Thyroid gland (tissue), 4 donors: Measurements from ENCODE around the gene OSBPL3. TPM values are rescaled to one million over a fixed set of nuclear protein-coding genes. Genes with fewer than 3 reads are reported as not detected.

Experiments
- DNase-seq, 2 donors: peaks; one replicate each; pipeline ENCODE4 v3.0.0-alpha.2; 2019
- H3K27ac ChIP-seq, 3 donors: fragments of 200-600 bp; sonication (generic); 1 replicate in 2 of 3; 2 replicates in 1 of 3; pipeline ENCODE4 v1.5.1; 2016 to 2019; ENCODE audit warnings: mild to moderate bottlenecking in 1 of 3, moderate library complexity in 1 of 3
- H3K27me3 ChIP-seq: fragments of 200-600 bp; sonication (generic); one replicate; pipeline ENCODE4 v1.5.1; 2019
- H3K36me3 ChIP-seq, 2 donors: fragments of 200-600 bp; sonication (generic); one replicate each; pipeline ENCODE4 v1.5.1; 2016 to 2019
- H3K4me1 ChIP-seq, 2 donors: fragments of 200-600 bp; sonication (generic); one replicate each; pipeline ENCODE4 v1.5.1; 2017 to 2019
- H3K4me3 ChIP-seq, 3 donors: fragments of 200-600 bp; sonication (generic); replicated peaks in 1 of 3; 1 replicate in 2 of 3; 2 replicates in 1 of 3; pipeline ENCODE4 v1.5.1; 2016; ENCODE audit warnings: mild to moderate bottlenecking in 1 of 3
- H3K9me3 ChIP-seq: fragments of 200-600 bp; sonication (generic); one replicate; pipeline ENCODE4 v1.5.1; 2017
- POLR2A ChIP-seq, 2 donors: fragments of 450-650 bp; IDR thresholded peaks; one replicate each; pipeline ENCODE4 v1.6.1; 2017; ENCODE audit warnings: antibody characterized with exemption in 2 of 2, mild to moderate bottlenecking in 2 of 2, moderate library complexity in 1 of 2
- WGBS, 2 donors: methylation state at CpG; one replicate each; pipeline ENCODE4 v1.1.5; 2017; 5-methylcytosine and 5-hydroxymethylcytosine counted together
- intact Hi-C: fragments of 100-400 bp; cut with DNase I; formaldehyde crosslinking; loops from one replicate; pipeline ENCODE4 v1.15.1; 2023
- total RNA-seq, 4 donors: library from RNA; depleted of rRNA; stranded (reverse); fragments of >200 nt; gene quantifications; one replicate each; pipeline ENCODE4 v1.2.3, GENCODE V29; 2016
- TF ChIP-seq, protein P1 (sequence below), 6 experiments: fragments of 200-600 bp in 3 of 6; fragments of 450-650 bp in 3 of 6; sonication (generic) in 3 of 6; IDR thresholded peaks; one replicate each; pipeline ENCODE4 v1.5.1; 2016 to 2019; ENCODE audit warnings: antibody characterized with exemption in 6 of 6, mild to moderate bottlenecking in 2 of 6, inconsistent platforms in 1 of 6, moderate library complexity in 1 of 6

Gene OSBPL3
- total RNA-seq, 4 donors from 2014 or later, result 22.1 to 41.7 (median 34.3) TPM

DNA sequence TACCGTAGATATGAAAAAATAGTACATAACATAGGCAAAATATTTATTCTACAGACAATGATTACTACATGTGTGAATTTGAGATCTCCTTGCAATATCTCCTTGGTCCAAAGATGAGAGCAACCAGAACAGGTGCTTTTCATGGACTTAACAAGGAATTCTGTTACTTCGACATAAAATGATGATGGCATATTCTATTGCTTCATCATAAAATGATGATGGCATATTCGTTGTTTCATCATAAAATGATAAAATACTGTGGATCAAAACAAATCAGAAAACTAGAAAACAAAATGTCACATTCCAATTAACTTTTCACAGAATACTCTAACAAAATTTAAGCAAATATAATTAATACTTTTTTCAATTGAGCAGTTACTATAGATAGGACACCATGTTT, 4.8 kb downstream of the OSBPL3 start:
- no peaks in the 10 kb centered on the region for H3K9me3 ChIP-seq
- intact Hi-C loops, result loop anchor here (10.0 kb wide), 1 partner anchor 90 kb away; no protein-coding TSS in a partner anchor
- peaks cover 0 to 11% of the 10 kb centered on the region in 2 donors for H3K4me1 ChIP-seq
- no peak for DNase-seq
- no peak for TF ChIP-seq POLR2A (IDR thresholded peaks at IDR 0.05)
- TF ChIP-seq, protein P1, sequence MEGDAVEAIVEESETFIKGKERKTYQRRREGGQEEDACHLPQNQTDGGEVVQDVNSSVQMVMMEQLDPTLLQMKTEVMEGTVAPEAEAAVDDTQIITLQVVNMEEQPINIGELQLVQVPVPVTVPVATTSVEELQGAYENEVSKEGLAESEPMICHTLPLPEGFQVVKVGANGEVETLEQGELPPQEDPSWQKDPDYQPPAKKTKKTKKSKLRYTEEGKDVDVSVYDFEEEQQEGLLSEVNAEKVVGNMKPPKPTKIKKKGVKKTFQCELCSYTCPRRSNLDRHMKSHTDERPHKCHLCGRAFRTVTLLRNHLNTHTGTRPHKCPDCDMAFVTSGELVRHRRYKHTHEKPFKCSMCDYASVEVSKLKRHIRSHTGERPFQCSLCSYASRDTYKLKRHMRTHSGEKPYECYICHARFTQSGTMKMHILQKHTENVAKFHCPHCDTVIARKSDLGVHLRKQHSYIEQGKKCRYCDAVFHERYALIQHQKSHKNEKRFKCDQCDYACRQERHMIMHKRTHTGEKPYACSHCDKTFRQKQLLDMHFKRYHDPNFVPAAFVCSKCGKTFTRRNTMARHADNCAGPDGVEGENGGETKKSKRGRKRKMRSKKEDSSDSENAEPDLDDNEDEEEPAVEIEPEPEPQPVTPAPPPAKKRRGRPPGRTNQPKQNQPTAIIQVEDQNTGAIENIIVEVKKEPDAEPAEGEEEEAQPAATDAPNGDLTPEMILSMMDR (IDR thresholded peaks at IDR 0.05), result no peak
- no peak overlapping the region for H3K27ac ChIP-seq
- no peaks in the 10 kb centered on the region for H3K36me3 ChIP-seq
- WGBS, 2 donors, result 97 to 99% methylated on average over 3 of the region's 3 CpGs
- H3K4me3 ChIP-seq, result no peak overlapping the region
- no peaks in the 10 kb centered on the region for H3K27me3 ChIP-seq

DNA sequence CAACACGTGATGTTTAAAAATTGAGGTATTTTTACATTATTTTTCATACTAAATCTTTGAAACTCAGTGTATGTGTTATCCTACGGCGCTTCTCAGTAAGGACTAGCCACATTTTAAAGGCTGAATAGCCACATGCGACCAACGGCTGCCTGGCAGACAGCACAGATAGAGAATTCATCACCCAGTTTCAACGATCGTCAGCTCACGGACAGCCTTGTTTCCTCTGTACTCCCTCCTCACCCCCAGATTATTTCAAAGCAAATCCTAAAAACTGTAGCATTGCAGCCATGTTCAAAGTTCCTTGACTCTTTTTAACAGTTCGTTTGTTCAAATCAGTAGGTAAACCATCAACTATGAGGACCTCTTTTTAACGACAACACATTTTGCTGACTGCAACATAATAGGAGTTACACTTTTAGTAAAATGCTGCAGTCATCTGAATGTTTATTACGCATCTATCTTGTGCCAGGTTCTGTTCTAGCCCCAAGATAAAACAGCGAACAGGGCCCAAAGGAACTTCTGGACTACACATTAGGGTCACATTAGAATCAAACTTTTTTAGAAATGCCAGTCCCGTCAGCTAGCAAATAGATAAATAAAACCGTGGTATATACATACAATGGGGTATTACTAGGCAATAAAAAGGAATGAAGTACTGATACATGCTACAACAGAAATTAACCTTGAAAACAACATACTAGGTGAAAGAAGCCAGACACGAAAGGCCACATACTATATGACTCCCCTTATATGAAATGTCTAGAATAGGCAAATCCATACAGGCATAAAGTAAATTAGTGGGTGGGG, 5.7 kb downstream of the OSBPL3 start:
- intact Hi-C loops, result loop anchor here (10.0 kb wide), 1 partner anchor 89 kb away; no protein-coding TSS in a partner anchor
- Histone ChIP-seq H3K27ac (no peak overlapping the region), H3K27me3 (no peaks in the 10 kb centered on the region), H3K4me3 (no peak overlapping the region), H3K36me3 (no peaks in the 10 kb centered on the region), H3K9me3 (no peaks in the 10 kb centered on the region), H3K4me1 (peaks cover 0 to 11% of the 10 kb centered on the region in 2 donors)
- DNase-seq, result no peak
- WGBS, 2 donors, result 86 to 92% methylated on average over 15 of the region's 15 CpGs
- TF ChIP-seq, protein P1 (IDR thresholded peaks at IDR 0.05), result no peak
- TF ChIP-seq POLR2A (IDR thresholded peaks at IDR 0.05), result no peak

DNA sequence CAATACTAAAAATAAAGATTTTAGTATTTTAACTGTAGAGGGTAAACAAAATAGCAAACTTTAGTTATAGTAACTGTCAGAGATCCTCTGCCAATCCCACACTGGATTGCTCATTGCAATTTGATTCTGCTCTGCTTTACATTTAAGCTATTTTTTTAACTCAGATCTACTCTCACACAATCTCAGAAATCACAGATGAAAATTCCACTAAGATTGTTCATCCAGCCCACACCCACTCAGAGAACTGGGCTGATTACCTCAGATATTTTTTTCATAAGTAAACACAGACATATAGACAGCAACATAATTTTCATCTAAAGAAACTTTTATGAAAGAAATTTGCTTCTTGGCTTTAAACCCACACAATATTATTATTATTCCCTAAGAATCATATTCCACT, 7.0 kb downstream of the OSBPL3 start:
- DNase-seq, result no peak
- intact Hi-C loops, result loop anchor here (10.0 kb wide), 1 partner anchor 88 kb away; no protein-coding TSS in a partner anchor
- Histone ChIP-seq H3K27me3 (no peaks in the 10 kb centered on the region), H3K9me3 (no peaks in the 10 kb centered on the region), H3K27ac (no peak overlapping the region), H3K4me1 (peaks cover 0 to 7% of the 10 kb centered on the region in 2 donors), H3K4me3 (no peak overlapping the region), H3K36me3 (no peaks in the 10 kb centered on the region)
- no peak for TF ChIP-seq POLR2A (IDR thresholded peaks at IDR 0.05)
- TF ChIP-seq, protein P1 (IDR thresholded peaks at IDR 0.05), result no peak

DNA sequence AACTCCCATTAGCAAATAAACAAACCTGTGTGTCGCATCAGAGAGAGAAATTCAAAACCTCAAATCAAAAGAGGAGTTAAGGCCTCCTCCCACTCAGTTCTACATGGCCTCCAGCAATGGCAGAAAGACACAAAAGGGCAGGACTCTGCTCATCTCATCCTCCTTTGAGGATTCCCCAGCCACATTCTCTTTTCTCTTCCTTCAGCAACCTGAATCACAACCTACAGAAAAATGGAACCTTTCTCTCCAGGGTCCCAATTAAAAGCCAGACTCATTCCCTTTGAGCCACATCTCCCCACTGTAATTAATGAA, 7.9 kb downstream of the OSBPL3 start:
- Histone ChIP-seq H3K36me3 (no peaks in the 10 kb centered on the region), H3K27me3 (no peaks in the 10 kb centered on the region), H3K4me3 (no peak overlapping the region), H3K9me3 (no peaks in the 10 kb centered on the region), H3K27ac (no peak overlapping the region), H3K4me1 (peaks cover 0 to 8% of the 10 kb centered on the region in 2 donors)
- intact Hi-C loops, result loop anchor here (10.0 kb wide), 1 partner anchor 87 kb away; no protein-coding TSS in a partner anchor
- no peak for DNase-seq
- 94 to 96% methylated on average over 1 of the region's 1 CpG for WGBS, 2 donors
- TF ChIP-seq POLR2A (IDR thresholded peaks at IDR 0.05), result no peak

DNA sequence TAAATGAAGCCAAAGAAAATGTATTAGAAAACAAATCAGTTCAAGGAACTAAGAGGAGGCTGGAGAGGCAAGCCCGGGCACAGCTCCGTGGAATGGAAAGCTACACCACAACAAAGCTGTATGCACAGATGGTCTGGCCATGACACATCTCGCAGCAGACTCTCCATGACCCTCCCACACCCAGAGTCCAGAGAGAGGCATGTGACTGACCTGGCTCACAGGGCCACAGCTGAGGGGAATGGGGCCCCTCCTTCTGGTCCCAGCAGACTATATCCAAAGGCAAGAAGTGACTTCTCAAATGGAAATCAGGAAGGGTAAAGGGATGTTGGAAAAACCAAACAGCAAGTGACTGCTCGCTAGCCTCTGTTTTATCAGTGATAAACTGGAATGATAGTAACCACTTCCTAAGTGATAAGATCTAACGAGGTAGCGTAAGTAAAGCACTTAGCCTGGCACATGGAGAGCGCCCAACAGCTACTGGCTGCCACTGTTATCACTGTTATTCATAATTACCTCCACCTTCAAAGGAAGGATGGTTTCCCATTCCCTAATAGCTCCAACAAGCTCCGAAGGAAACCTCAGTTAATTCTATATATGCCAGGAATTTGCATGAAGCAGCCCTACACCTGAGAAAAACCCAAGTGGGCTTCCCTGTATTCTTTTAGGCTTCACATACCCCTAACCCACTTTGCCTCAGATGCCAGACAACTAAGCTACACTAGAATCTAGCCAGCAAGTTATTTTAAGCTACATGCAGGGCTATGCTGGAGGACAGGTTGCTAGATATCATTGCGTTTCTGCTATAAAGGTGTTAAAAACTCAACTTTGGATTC, 8.4 kb downstream of the OSBPL3 start:
- intact Hi-C loops, result loop anchor here (10.0 kb wide), 1 partner anchor 87 kb away; no protein-coding TSS in a partner anchor
- no peak for TF ChIP-seq POLR2A (IDR thresholded peaks at IDR 0.05)
- TF ChIP-seq, protein P1 (IDR thresholded peaks at IDR 0.05), result no peak
- Histone ChIP-seq H3K9me3 (no peaks in the 10 kb centered on the region), H3K27ac (no peak overlapping the region), H3K36me3 (no peaks in the 10 kb centered on the region), H3K4me1 (peaks cover 2 to 11% of the 10 kb centered on the region in 2 donors), H3K27me3 (no peaks in the 10 kb centered on the region), H3K4me3 (no peak overlapping the region)
- WGBS, 2 donors, result 89 to 93% methylated on average over 7 to 9 of the region's 9 CpGs
- DNase-seq, result no peak
